Coronary artery (tissue), 2 donors: ENCODE measurements around the gene TRAPPC2.
"Not testable (repeated sequence)": the region's sequence is repeated elsewhere in the genome, so short reads cannot be mapped to it uniquely, and the experiment has no call there.

Experiments
- DNase-seq: peaks from one replicate; pipeline ENCODE4 v3.0.0-alpha.2; 2017; ENCODE audit warnings: low spot score
- H3K27ac ChIP-seq, 2 donors: fragments of 200-600 bp; sonication (generic); one replicate each; pipeline ENCODE4 v1.5.1; 2016 to 2019
- H3K4me3 ChIP-seq: fragments of 200-600 bp; sonication (generic); 2 replicates; pipeline ENCODE4 v1.5.1; 2016; ENCODE audit warnings: mild to moderate bottlenecking, moderate library complexity
- TF ChIP-seq, protein P1 (sequence below): fragments of 200-600 bp; sonication (generic); IDR thresholded peaks from one replicate; pipeline ENCODE4 v1.5.1; 2019; ENCODE audit warnings: antibody characterized with exemption

The TRAPPC2 gene

DNA sequence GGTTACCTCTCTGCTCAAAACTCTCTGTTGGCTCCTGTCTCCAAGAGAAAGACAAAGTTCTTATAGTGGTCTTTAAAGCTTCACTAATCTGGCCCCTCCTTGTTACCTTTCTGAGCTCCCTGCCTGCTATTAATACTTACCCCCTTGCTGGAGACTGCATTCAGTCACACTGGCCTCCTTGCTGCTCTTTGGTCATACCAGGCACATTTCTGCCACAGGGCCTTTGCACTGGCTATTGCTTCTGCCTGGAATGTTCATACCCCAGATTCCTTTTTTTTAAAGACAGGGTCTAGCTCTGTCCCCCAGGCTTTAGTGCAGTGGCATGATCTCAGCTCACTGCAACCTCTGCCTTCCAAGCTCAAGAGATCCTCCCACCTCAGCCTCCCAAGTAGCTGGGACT is 61.4 kb downstream of the TRAPPC2 start:
- no peak for DNase-seq
- TF ChIP-seq, protein P1, sequence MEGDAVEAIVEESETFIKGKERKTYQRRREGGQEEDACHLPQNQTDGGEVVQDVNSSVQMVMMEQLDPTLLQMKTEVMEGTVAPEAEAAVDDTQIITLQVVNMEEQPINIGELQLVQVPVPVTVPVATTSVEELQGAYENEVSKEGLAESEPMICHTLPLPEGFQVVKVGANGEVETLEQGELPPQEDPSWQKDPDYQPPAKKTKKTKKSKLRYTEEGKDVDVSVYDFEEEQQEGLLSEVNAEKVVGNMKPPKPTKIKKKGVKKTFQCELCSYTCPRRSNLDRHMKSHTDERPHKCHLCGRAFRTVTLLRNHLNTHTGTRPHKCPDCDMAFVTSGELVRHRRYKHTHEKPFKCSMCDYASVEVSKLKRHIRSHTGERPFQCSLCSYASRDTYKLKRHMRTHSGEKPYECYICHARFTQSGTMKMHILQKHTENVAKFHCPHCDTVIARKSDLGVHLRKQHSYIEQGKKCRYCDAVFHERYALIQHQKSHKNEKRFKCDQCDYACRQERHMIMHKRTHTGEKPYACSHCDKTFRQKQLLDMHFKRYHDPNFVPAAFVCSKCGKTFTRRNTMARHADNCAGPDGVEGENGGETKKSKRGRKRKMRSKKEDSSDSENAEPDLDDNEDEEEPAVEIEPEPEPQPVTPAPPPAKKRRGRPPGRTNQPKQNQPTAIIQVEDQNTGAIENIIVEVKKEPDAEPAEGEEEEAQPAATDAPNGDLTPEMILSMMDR: no peak
- H3K4me3 ChIP-seq: no peak overlapping the region

DNA sequence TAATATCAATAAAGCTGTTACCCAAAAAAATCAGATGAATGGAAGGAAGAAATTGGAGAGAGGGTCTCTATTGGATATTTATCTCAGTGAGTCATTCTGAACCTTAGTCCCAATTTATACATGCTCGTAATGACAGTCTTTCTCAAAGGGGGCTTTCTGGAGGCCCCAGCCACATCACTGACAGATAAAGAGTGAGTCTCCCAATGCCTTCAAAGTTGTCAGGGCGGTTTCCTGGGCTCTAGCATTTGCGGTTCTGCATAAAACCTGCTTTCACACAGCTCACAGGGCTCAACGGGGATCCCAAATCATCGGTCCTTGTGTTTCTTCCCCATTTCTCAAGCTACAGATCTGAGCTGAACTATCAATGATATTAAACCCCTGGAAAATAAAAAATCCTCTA is 64.2 kb downstream of the TRAPPC2 start:
- no peak overlapping the region for H3K27ac ChIP-seq
- TF ChIP-seq, protein P1: no peak
- DNase-seq: no peak
- no peak overlapping the region for H3K4me3 ChIP-seq

More for the DNA sequence above, 61.4 kb downstream of the TRAPPC2 start:
- no peak overlapping the region for H3K27ac ChIP-seq

DNA sequence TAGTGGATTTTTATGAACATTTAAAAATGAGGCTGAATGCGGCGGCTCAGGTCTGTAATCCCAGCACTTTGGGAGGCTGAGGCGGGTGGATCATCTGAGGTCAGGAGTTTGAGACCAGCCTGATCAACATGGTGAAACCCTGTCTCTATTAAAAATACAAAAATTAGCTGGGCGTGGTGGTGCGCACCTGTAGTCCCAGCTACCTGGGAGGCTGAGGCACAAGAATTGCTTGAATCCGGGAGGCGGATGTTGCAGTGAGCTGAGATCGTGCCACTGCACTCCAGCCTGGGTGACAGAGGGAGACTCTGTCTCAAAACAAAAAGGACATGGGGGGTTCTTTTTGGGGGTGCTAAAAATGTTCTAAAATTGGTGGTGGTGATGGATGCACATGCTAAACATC is 64.7 kb downstream of the TRAPPC2 start:
- DNase-seq, H3K4me3 ChIP-seq: not testable (repeated sequence)
- peak overlapping the region in 1 of 2 donors; percentile 8 for H3K27ac ChIP-seq

DNA sequence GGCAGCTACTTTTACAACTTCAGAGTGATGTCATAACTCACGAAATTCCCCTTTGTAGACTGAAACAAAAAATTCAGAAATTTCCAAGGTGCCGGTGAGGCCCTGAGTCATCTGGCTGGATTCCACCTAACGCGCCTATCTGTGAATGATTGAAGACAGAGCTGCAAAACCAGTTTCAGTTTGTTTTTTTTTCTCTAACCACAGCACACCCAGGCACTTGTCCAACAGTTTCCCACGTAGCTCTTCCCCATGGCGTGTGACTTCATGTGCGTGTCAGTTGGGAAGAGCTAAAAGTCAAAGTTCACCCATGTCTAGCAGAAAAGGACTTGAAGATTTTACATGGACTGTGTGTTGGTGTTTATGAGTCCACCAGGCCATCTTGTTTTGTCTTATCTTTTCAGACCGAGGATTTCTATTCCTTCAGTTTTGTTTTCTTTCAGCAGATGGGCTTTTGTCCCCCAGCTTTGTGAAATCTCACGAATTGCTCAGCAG is 65.1 kb downstream of the TRAPPC2 start:
- TF ChIP-seq, protein P1: no peak
- DNase-seq: no peak
- H3K4me3 ChIP-seq: no peak overlapping the region
- peak overlapping the region in 1 of 2 donors; percentile 8 for H3K27ac ChIP-seq

DNA sequence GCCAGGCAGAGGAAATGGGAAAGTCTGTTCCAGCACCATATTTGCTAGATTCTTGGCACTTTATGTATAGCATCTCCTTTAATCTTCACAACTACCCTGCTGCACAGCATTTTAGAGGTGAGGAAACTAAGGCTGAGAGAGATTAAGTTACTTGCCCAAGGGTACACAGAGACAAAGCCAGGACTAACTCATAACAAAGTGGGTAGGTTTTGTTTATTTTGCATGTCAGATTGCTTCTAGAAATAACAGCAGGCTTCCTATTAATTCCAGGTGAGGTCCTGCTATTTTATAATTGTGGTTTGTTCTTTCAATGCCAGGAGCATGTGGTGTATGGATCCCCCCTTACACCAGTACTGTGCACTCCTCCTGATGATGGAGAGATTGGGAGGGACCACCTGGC is 66.5 kb downstream of the TRAPPC2 start:
- Histone ChIP-seq H3K4me3 (no peak overlapping the region), H3K27ac (no peak overlapping the region)
- TF ChIP-seq, protein P1: no peak
- DNase-seq: no peak

DNA sequence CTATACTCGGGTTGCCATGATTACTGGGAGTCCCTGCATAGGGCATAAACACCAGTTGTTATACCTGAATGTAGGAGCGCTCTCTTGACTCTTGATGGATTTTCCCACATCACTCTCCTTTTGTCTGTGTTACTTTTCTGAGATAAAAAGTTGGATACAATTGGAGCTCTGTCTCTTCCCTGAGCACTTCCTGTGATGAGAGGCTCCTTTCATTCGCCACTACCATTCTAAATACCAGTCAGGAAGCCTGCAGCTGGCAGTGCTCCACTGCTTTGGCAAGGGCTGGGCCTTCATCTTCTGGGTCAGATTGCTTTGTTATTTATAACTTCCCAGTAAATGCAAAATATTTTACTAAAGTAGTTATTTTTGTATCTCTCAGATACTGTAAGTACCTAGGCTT is 67.6 kb downstream of the TRAPPC2 start:
- DNase-seq: no peak
- Histone ChIP-seq H3K27ac (no peak overlapping the region), H3K4me3 (no peak overlapping the region)
- TF ChIP-seq, protein P1: no peak

DNA sequence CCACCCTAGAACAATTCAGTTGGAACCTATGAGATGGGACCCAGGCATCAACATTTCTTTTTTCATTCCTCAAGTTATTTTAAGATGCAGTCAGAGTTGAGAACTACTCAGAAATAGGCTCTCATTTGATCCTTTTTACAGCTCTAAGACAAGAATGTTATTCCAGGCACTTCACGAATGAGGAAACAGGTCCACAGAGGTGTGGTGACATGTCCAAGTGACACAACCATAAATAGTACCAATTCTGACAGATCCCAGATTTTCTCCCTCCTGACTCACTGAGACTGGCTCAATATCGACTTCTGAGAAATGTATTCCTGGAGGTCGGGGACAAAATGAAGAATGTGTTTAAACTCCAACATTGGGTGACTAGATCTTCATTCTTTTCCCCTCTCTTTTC is 70.4 kb downstream of the TRAPPC2 start:
- no peak overlapping the region for H3K4me3 ChIP-seq
- DNase-seq: no peak
- TF ChIP-seq, protein P1: no peak
- H3K27ac ChIP-seq: peak overlapping the region in 1 of 2 donors; percentile 39

DNA sequence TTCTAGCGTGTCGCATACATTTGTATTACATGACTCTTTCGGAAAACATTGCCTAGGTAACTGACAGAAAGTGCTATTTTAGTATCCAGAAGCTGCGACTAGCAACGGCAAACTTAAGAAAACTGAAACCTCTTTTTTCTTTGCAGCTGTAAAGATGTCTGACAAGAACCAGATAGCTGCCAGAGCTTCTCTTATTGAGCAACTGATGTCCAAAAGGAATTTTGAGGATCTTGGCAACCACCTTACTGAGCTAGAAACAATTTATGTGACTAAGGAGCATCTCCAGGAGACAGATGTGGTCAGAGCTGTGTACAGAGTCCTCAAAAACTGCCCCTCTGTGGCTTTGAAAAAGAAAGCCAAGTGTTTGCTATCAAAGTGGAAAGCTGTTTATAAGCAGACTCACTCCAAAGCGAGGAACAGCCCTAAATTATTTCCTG is 72.0 kb downstream of the TRAPPC2 start:
- Histone ChIP-seq H3K4me3 (no peak overlapping the region), H3K27ac (peak overlapping the region in 1 of 2 donors; percentile 13)
- DNase-seq: no peak
- TF ChIP-seq, protein P1: no peak
